ENCODE results near the gene ZNF467. TPM values are rescaled to one million over a fixed set of nuclear protein-coding genes. Genes with fewer than 3 reads are reported as not detected.

The ZNF467 gene
- total RNA-seq, 5 donors from 2014 or later (not counting 1 experiment from before 2014, with no cell fraction given) = 3.0 to 5.3 (median 4.5) TPM

- Histone ChIP-seq H3K27ac (ENCODE audit: low read length) (no peak overlapping the region), H3K9me3 (no peaks in the 10 kb centered on the region), H3K27me3 (replicated peaks in 1 of 2; ENCODE audit: control insufficient read depth in 2 of 2, extremely low read depth in 1 of 2, insufficient read depth in 2 of 2, low read length in 1 of 2) (peaks cover 0 to 47% of the 10 kb centered on the region in 2 experiments), H3K4me3 (ENCODE audit: control insufficient read depth in 1 of 2, extremely low read depth in 1 of 2, low read length in 1 of 2) (no peak overlapping the region), H3K4me1 (ENCODE audit: control insufficient read depth in 1 of 2, extremely low read depth in 1 of 2, insufficient read depth in 2 of 2, low read length in 2 of 2) (peaks cover 0 to 4% of the 10 kb centered on the region in 2 experiments), H3K36me3 (ENCODE audit: control insufficient read depth in 2 of 2, extremely low read depth in 1 of 2, insufficient read depth in 1 of 2, low read length in 1 of 2) (no peaks in the 10 kb centered on the region)
- POLR2A ChIA-PET = no interaction called here
- ATAC-seq (replicated peaks in 1 of 4) (no peak), DNase-seq (no peak)
- Mint-ChIP-seq H3K36me3 (no peaks in the 10 kb centered on the region), H3K4me1 (peaks cover 0 to 1% (median 0%) of the 10 kb centered on the region in 3 donors), H3K4me3 (no peak overlapping the region), H3K9me3 (no peaks in the 10 kb centered on the region), H3K27ac (no peak overlapping the region), H3K27me3 (peaks cover 0 to 21% of the 10 kb centered on the region in 2 donors)
- CTCF ChIA-PET = no interaction called here
- 88% methylated on average over 10 of the region's 10 CpGs for WGBS (ENCODE audit: insufficient coverage)
Observed at GRCh38 chr7:149795126-149795525, 21.7 kb upstream of the ZNF467 start.

- H3K27ac Mint-ChIP-seq = no peak overlapping the region
- peaks cover 3 to 24% of the 10 kb centered on the region in 2 donors for H3K27me3 Mint-ChIP-seq
- CTCF ChIA-PET = no interaction called here
Observed at GRCh38 chr7:149794661-149795060, 21.3 kb upstream of the ZNF467 start.

GRCh38 chr7:149793261-149793660 lies 19.9 kb upstream of the ZNF467 start:
- POLR2A ChIA-PET = no interaction called here
- 75% methylated on average over 10 of the region's 10 CpGs for WGBS (ENCODE audit: insufficient coverage)
- no peak overlapping the region for H3K27ac ChIP-seq (ENCODE audit: low read length)
- Mint-ChIP-seq H3K27ac (no peak overlapping the region), H3K4me3 (no peak overlapping the region), H3K4me1 (peaks cover 0 to 5% (median 3%) of the 10 kb centered on the region in 3 donors), H3K27me3 (peaks cover 10 to 34% of the 10 kb centered on the region in 2 donors), H3K9me3 (no peaks in the 10 kb centered on the region), H3K36me3 (no peaks in the 10 kb centered on the region)
- CTCF ChIA-PET = no interaction called here
- H3K36me3 ChIP-seq (ENCODE audit: control insufficient read depth in 2 of 2, extremely low read depth in 1 of 2, insufficient read depth in 1 of 2, low read length in 1 of 2) = no peaks in the 10 kb centered on the region
- no peak overlapping the region for H3K4me3 ChIP-seq (ENCODE audit: control insufficient read depth in 1 of 2, extremely low read depth in 1 of 2, low read length in 1 of 2)
- H3K4me1 ChIP-seq (ENCODE audit: control insufficient read depth in 1 of 2, extremely low read depth in 1 of 2, insufficient read depth in 2 of 2, low read length in 2 of 2) = peaks cover 0 to 4% of the 10 kb centered on the region in 2 experiments
- no peaks in the 10 kb centered on the region for H3K9me3 ChIP-seq
- no peak for ATAC-seq (replicated peaks in 1 of 4)
- no peak for DNase-seq
- H3K27me3 ChIP-seq (replicated peaks in 1 of 2; ENCODE audit: control insufficient read depth in 2 of 2, extremely low read depth in 1 of 2, insufficient read depth in 2 of 2, low read length in 1 of 2) = peaks cover 0 to 65% of the 10 kb centered on the region in 2 experiments

More at GRCh38 chr7:149794661-149795060, 21.3 kb upstream of the ZNF467 start:
- ATAC-seq (replicated peaks in 1 of 4) (no peak), DNase-seq (no peak)
- H3K27me3 ChIP-seq (replicated peaks in 1 of 2; ENCODE audit: control insufficient read depth in 2 of 2, extremely low read depth in 1 of 2, insufficient read depth in 2 of 2, low read length in 1 of 2) = peaks cover 0 to 52% of the 10 kb centered on the region in 2 experiments
- H3K36me3 ChIP-seq (ENCODE audit: control insufficient read depth in 2 of 2, extremely low read depth in 1 of 2, insufficient read depth in 1 of 2, low read length in 1 of 2) = no peaks in the 10 kb centered on the region
- Mint-ChIP-seq H3K4me3 (no peak overlapping the region), H3K9me3 (no peaks in the 10 kb centered on the region), H3K4me1 (peaks cover 0 to 5% (median 3%) of the 10 kb centered on the region in 3 donors), H3K36me3 (no peaks in the 10 kb centered on the region)
- POLR2A ChIA-PET = no interaction called here
- H3K9me3 ChIP-seq = no peaks in the 10 kb centered on the region
- H3K4me1 ChIP-seq (ENCODE audit: control insufficient read depth in 1 of 2, extremely low read depth in 1 of 2, insufficient read depth in 2 of 2, low read length in 2 of 2) = peaks cover 0 to 4% of the 10 kb centered on the region in 2 experiments
- no peak overlapping the region for H3K27ac ChIP-seq (ENCODE audit: low read length)
- no CpG with 5 or more reads among the region's 6 CpGs for WGBS (ENCODE audit: insufficient coverage)
- H3K4me3 ChIP-seq (ENCODE audit: control insufficient read depth in 1 of 2, extremely low read depth in 1 of 2, low read length in 1 of 2) = no peak overlapping the region

- 89% methylated on average over 14 of the region's 15 CpGs for WGBS (ENCODE audit: insufficient coverage)
- POLR2A ChIA-PET = interaction anchor here in 1 of 2 donors (0.5 kb wide), 1 partner anchor 20 kb away, joined by 3 read pairs; no protein-coding TSS in a partner anchor
- no peak overlapping the region for H3K4me3 Mint-ChIP-seq
- DNase-seq (no peak), ATAC-seq (replicated peaks in 1 of 4) (no peak)
- no peaks in the 10 kb centered on the region for H3K36me3 ChIP-seq (ENCODE audit: control insufficient read depth in 2 of 2, extremely low read depth in 1 of 2, insufficient read depth in 1 of 2, low read length in 1 of 2)
- no peak overlapping the region for H3K27ac ChIP-seq (ENCODE audit: low read length)
- H3K9me3 Mint-ChIP-seq = no peaks in the 10 kb centered on the region
- CTCF ChIA-PET = no interaction called here
- no peaks in the 10 kb centered on the region for H3K36me3 Mint-ChIP-seq
- peaks cover 0 to 10% (median 3%) of the 10 kb centered on the region in 3 donors for H3K4me1 Mint-ChIP-seq
- H3K27me3 Mint-ChIP-seq = peaks cover 10 to 37% of the 10 kb centered on the region in 2 donors
- peaks cover 0 to 11% of the 10 kb centered on the region in 2 experiments for H3K4me1 ChIP-seq (ENCODE audit: control insufficient read depth in 1 of 2, extremely low read depth in 1 of 2, insufficient read depth in 2 of 2, low read length in 2 of 2)
- no peaks in the 10 kb centered on the region for H3K9me3 ChIP-seq
- no peak overlapping the region for H3K27ac Mint-ChIP-seq
- H3K4me3 ChIP-seq (ENCODE audit: control insufficient read depth in 1 of 2, extremely low read depth in 1 of 2, low read length in 1 of 2) = no peak overlapping the region
- H3K27me3 ChIP-seq (replicated peaks in 1 of 2; ENCODE audit: control insufficient read depth in 2 of 2, extremely low read depth in 1 of 2, insufficient read depth in 2 of 2, low read length in 1 of 2) = peaks cover 0 to 67% of the 10 kb centered on the region in 2 experiments
Observed at GRCh38 chr7:149792220-149792595, 18.8 kb upstream of the ZNF467 start.

GRCh38 chr7:149791411-149792219 lies 18.2 kb upstream of the ZNF467 start:
- Histone ChIP-seq H3K4me1 (ENCODE audit: control insufficient read depth in 1 of 2, extremely low read depth in 1 of 2, insufficient read depth in 2 of 2, low read length in 2 of 2) (peaks cover 0 to 11% of the 10 kb centered on the region in 2 experiments), H3K27ac (ENCODE audit: low read length) (no peak overlapping the region), H3K4me3 (ENCODE audit: control insufficient read depth in 1 of 2, extremely low read depth in 1 of 2, low read length in 1 of 2) (no peak overlapping the region), H3K9me3 (no peaks in the 10 kb centered on the region), H3K36me3 (ENCODE audit: control insufficient read depth in 2 of 2, extremely low read depth in 1 of 2, insufficient read depth in 1 of 2, low read length in 1 of 2) (no peaks in the 10 kb centered on the region), H3K27me3 (replicated peaks in 1 of 2; ENCODE audit: control insufficient read depth in 2 of 2, extremely low read depth in 1 of 2, insufficient read depth in 2 of 2, low read length in 1 of 2) (peaks cover 0 to 65% of the 10 kb centered on the region in 2 experiments)
- ATAC-seq (replicated peaks in 1 of 4) = no peak
- Mint-ChIP-seq H3K27me3 (peaks cover 10 to 37% of the 10 kb centered on the region in 2 donors), H3K27ac (no peak overlapping the region), H3K9me3 (no peaks in the 10 kb centered on the region), H3K36me3 (no peaks in the 10 kb centered on the region), H3K4me3 (no peak overlapping the region), H3K4me1 (peaks cover 0 to 10% (median 3%) of the 10 kb centered on the region in 3 donors)
- no peak for DNase-seq
- WGBS (ENCODE audit: insufficient coverage) = 94% methylated on average over 15 of the region's 21 CpGs
- POLR2A ChIA-PET = interaction anchor here (0.5 kb wide), 2 partner anchors 20 to 1585 kb away, joined by 3 read pairs; no protein-coding TSS in a partner anchor
- CTCF ChIA-PET = no interaction called here

GRCh38 chr7:149790754-149791360 lies 17.5 kb upstream of the ZNF467 start:
- Mint-ChIP-seq H3K36me3 (no peaks in the 10 kb centered on the region), H3K4me1 (peaks cover 0 to 10% (median 3%) of the 10 kb centered on the region in 3 donors), H3K27ac (no peak overlapping the region), H3K27me3 (peaks cover 10 to 37% of the 10 kb centered on the region in 2 donors), H3K4me3 (no peak overlapping the region), H3K9me3 (no peaks in the 10 kb centered on the region)
- ATAC-seq (replicated peaks in 1 of 4) (no peak), DNase-seq (no peak)
- Histone ChIP-seq H3K36me3 (ENCODE audit: control insufficient read depth in 2 of 2, extremely low read depth in 1 of 2, insufficient read depth in 1 of 2, low read length in 1 of 2) (no peaks in the 10 kb centered on the region), H3K4me3 (ENCODE audit: control insufficient read depth in 1 of 2, extremely low read depth in 1 of 2, low read length in 1 of 2) (no peak overlapping the region), H3K9me3 (no peaks in the 10 kb centered on the region), H3K27ac (ENCODE audit: low read length) (no peak overlapping the region), H3K27me3 (replicated peaks in 1 of 2; ENCODE audit: control insufficient read depth in 2 of 2, extremely low read depth in 1 of 2, insufficient read depth in 2 of 2, low read length in 1 of 2) (peaks cover 0 to 63% of the 10 kb centered on the region in 2 experiments), H3K4me1 (ENCODE audit: control insufficient read depth in 1 of 2, extremely low read depth in 1 of 2, insufficient read depth in 2 of 2, low read length in 2 of 2) (peaks cover 0 to 11% of the 10 kb centered on the region in 2 experiments)
- WGBS (ENCODE audit: insufficient coverage) = 86% methylated on average over 8 of the region's 14 CpGs
- CTCF ChIA-PET = no interaction called here
- POLR2A ChIA-PET = interaction anchor here in 1 of 2 donors (0.5 to 0.6 kb wide), 2 partner anchors 15 to 1586 kb away, joined by 3 read pairs; no protein-coding TSS in a partner anchor
